PC-3 (cell line): ENCODE data around the gene CDH12.

Experiments used
- CTCF ChIP-seq: fragments of 300-600 bp; sonication (generic); conservative IDR thresholded peaks from 2 replicates; pipeline ENCODE4 v1.5.1; 2017; ENCODE audit warnings: antibody characterized with exemption, low read depth, mild to moderate bottlenecking, low read length
- EZH2 ChIP-seq: fragments of 300-600 bp; sonication (generic); IDR thresholded peaks from one replicate; pipeline ENCODE4 v1.6.1; 2017; ENCODE audit warnings: antibody characterized with exemption, mild to moderate bottlenecking, low read length; ENCODE audit not compliant: unreplicated experiment
- EZH2phosphoT487 ChIP-seq: fragments of 300-600 bp; sonication (generic); IDR thresholded peaks from 2 replicates; pipeline ENCODE4 v1.6.1; 2018; ENCODE audit warnings: mild to moderate bottlenecking, antibody characterized with exemption, low read length, borderline replicate concordance

GRCh38 chr5:22709743-22710142 lies 143.4 kb downstream of the CDH12 start:
- no peak for TF ChIP-seq EZH2
- TF ChIP-seq CTCF, result no peak
- TF ChIP-seq EZH2phosphoT487, result no peak
